Testis (tissue), 3 donors: ENCODE results near the gene TRIP6. TPM values are rescaled to one million over a fixed set of nuclear protein-coding genes. Genes with fewer than 3 reads are reported as not detected.

ENCODE experiments used
- DNase-seq: peaks from one replicate; pipeline ENCODE4 v3.0.0-alpha.2; 2019
- H3K27ac ChIP-seq, 2 donors: fragments of 200-600 bp; sonication (generic); one replicate each; pipeline ENCODE4 v1.5.1; 2019
- H3K27me3 ChIP-seq: fragments of 200-600 bp; sonication (generic); one replicate; pipeline ENCODE4 v1.5.1; 2019
- H3K36me3 ChIP-seq: fragments of 200-600 bp; sonication (generic); one replicate; pipeline ENCODE4 v1.5.1; 2017; ENCODE audit warnings: low read depth; ENCODE audit errors: missing control alignments
- H3K4me1 ChIP-seq: fragments of 200-600 bp; sonication (generic); one replicate; pipeline ENCODE4 v1.5.1; 2019
- H3K4me3 ChIP-seq, 2 donors: fragments of 200-600 bp; sonication (generic); one replicate each; pipeline ENCODE4 v1.5.1; 2017 to 2019
- H3K9me3 ChIP-seq: fragments of 200-600 bp; sonication (generic); one replicate; pipeline ENCODE4 v1.5.1; 2017
- POLR2A ChIP-seq: fragments of 450-650 bp; IDR thresholded peaks from one replicate; pipeline ENCODE4 v1.6.1; 2017; ENCODE audit warnings: antibody characterized with exemption, mild to moderate bottlenecking, moderate library complexity
- WGBS, 2 donors: methylation state at CpG; one replicate each; pipeline ENCODE4 v1.1.5; 2018; 5-methylcytosine and 5-hydroxymethylcytosine counted together
- intact Hi-C: fragments of 100-400 bp; cut with DNase I; formaldehyde crosslinking; loops from one replicate; pipeline ENCODE4 v1.15.1; 2023; ENCODE audit warnings: low total_unique reads
- polyA plus RNA-seq: library from polyadenylated mRNA; stranded (reverse); fragments of 350-450 nt; fragmentation: Illumina TruSeq; extraction: RNeasy Lipid Tissue Mini Kit (QIAGEN cat#74804); gene quantifications from one replicate; pipeline ENCODE4 v1.2.3, GENCODE V29; 2014; ENCODE audit warnings: low read depth, low replicate concordance; ENCODE audit not compliant: insufficient read depth
- total RNA-seq, 2 donors: library from RNA; depleted of rRNA; stranded (reverse); fragments of >200 nt; gene quantifications; one replicate each; pipeline ENCODE4 v1.2.3, GENCODE V29; 2016
- TF ChIP-seq, protein P1 (sequence below), 3 experiments: fragments of 450-650 bp in 2 of 3; fragments of 200-600 bp in 1 of 3; sonication (generic) in 1 of 3; IDR thresholded peaks; one replicate each; pipeline ENCODE4 v1.5.1; 2016 to 2019; ENCODE audit warnings: antibody characterized with exemption in 3 of 3, mild to moderate bottlenecking in 2 of 3, moderate library complexity in 1 of 3

TRIP6 gene
- total and polyA plus RNA-seq, 3 donors from 2014 or later, result 46.8 to 99.6 (median 49.8) TPM

GRCh38 chr7:100882785-100883526, 15.8 kb downstream of the TRIP6 start:
- no peaks in the 10 kb centered on the region for H3K4me1 ChIP-seq
- intact Hi-C loops, result no loop called here
- H3K9me3 ChIP-seq, result no peaks in the 10 kb centered on the region
- no peak overlapping the region for H3K4me3 ChIP-seq
- TF ChIP-seq, protein P1, sequence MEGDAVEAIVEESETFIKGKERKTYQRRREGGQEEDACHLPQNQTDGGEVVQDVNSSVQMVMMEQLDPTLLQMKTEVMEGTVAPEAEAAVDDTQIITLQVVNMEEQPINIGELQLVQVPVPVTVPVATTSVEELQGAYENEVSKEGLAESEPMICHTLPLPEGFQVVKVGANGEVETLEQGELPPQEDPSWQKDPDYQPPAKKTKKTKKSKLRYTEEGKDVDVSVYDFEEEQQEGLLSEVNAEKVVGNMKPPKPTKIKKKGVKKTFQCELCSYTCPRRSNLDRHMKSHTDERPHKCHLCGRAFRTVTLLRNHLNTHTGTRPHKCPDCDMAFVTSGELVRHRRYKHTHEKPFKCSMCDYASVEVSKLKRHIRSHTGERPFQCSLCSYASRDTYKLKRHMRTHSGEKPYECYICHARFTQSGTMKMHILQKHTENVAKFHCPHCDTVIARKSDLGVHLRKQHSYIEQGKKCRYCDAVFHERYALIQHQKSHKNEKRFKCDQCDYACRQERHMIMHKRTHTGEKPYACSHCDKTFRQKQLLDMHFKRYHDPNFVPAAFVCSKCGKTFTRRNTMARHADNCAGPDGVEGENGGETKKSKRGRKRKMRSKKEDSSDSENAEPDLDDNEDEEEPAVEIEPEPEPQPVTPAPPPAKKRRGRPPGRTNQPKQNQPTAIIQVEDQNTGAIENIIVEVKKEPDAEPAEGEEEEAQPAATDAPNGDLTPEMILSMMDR (IDR thresholded peaks at IDR 0.05), result no peak
- no peak for TF ChIP-seq POLR2A
- WGBS, 2 donors, result 86 to 90% methylated on average over 19 to 24 of the region's 24 CpGs
- no peak for DNase-seq
- no peak overlapping the region for H3K27ac ChIP-seq
- H3K36me3 ChIP-seq, result no peaks in the 10 kb centered on the region
- H3K27me3 ChIP-seq, result no peaks in the 10 kb centered on the region

- H3K27ac ChIP-seq, result no peak overlapping the region
These were observed 17.7 kb downstream of the TRIP6 start for GRCh38 chr7:100884736-100885439.

GRCh38 chr7:100885440-100886141, 18.4 kb downstream of the TRIP6 start:
- H3K4me3 ChIP-seq, result no peak overlapping the region
- H3K27ac ChIP-seq, result no peak overlapping the region
- TF ChIP-seq, protein P1 (IDR thresholded peaks at IDR 0.05), result no peak
- TF ChIP-seq POLR2A, result no peak
- H3K27me3 ChIP-seq, result no peaks in the 10 kb centered on the region
- H3K9me3 ChIP-seq, result no peaks in the 10 kb centered on the region
- DNase-seq, result no peak
- H3K4me1 ChIP-seq, result peaks cover 13% of the 10 kb centered on the region
- no peaks in the 10 kb centered on the region for H3K36me3 ChIP-seq
- 83 to 86% methylated on average over 20 to 22 of the region's 22 CpGs for WGBS, 2 donors
- intact Hi-C loops, result no loop called here

More at GRCh38 chr7:100884736-100885439, 17.7 kb downstream of the TRIP6 start:
- Histone ChIP-seq H3K4me3 (no peak overlapping the region), H3K4me1 (peaks cover 8% of the 10 kb centered on the region), H3K36me3 (no peaks in the 10 kb centered on the region), H3K27me3 (no peaks in the 10 kb centered on the region), H3K9me3 (no peaks in the 10 kb centered on the region)
- 87 to 89% methylated on average over 26 to 29 of the region's 29 CpGs for WGBS, 2 donors
- intact Hi-C loops, result no loop called here
- TF ChIP-seq POLR2A, result no peak
- TF ChIP-seq, protein P1 (IDR thresholded peaks at IDR 0.05), result no peak
- no peak for DNase-seq

DNA sequence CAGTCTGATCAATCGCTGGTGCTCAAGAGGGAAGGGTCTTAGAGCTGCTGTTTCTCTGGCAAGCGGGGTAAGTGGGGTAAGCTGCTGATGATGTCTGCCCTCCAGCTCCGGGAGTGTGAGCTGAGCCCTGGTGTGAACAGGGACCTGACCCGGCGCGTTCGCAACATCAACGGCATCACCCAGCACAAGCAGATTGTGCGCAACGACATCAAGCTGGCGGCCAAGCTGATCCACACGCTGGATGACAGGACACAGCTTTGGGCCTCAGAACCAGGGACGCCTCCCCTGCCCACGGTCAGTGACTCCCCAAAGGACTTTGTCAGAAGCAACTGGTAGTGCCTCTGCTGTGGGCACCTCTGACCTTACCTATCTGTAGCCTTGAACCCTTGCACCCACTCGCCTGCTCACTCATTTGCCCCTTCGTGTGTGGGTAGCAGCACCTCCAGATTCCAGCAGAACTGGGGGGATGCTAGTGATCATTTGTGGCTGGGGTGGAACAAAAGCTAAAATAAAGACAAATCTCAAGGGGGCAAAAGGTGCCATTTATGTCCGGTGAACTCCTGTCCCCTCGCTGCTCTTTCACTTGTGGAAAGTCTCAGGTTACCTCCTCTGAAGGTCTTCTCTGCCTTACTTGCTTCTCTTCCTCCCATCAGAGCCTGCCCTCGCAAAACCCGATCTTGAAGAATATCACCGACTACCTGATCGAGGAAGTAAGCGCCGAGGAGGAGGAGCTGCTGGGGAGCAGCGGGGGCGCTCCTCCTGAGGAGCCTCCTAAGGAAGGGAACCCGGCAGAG, 19.2 kb downstream of the TRIP6 start:
- Histone ChIP-seq H3K27ac (no peak overlapping the region), H3K36me3 (no peaks in the 10 kb centered on the region)

More for the DNA sequence above, 19.2 kb downstream of the TRIP6 start:
- H3K4me1 ChIP-seq, result peaks cover 15% of the 10 kb centered on the region
- H3K4me3 ChIP-seq, result no peak overlapping the region
- intact Hi-C loops, result no loop called here
- WGBS, 2 donors, result 83 to 84% methylated on average over 16 to 27 of the region's 27 CpGs
- no peaks in the 10 kb centered on the region for H3K9me3 ChIP-seq
- no peaks in the 10 kb centered on the region for H3K27me3 ChIP-seq
- no peak for DNase-seq
- no peak for TF ChIP-seq POLR2A
- TF ChIP-seq, protein P1 (IDR thresholded peaks at IDR 0.05), result no peak
